ENCODE results near the gene RFK.

- TF ChIP-seq ZNF274 (IDR thresholded peaks at IDR 0.05; ENCODE audit: low read depth, low read length) (no peak), YY1 (IDR thresholded peaks at IDR 0.05; ENCODE audit: insufficient read depth, insufficient read length) (no peak)
Measured at GRCh38 chr9:76371901-76372300, 22.3 kb downstream of the RFK start.

Measured in NT2/D1 (cell line).